ENCODE data around the gene UMODL1. TPM values are rescaled to one million over a fixed set of nuclear protein-coding genes. Genes with fewer than 3 reads are reported as not detected.
A peak's percentile ranks its signal among the peaks of the same experiment; 100 is the strongest.

Gene UMODL1
- total RNA-seq, 6 donors from 2014 or later = 0.07 to 6.3 (median 0.59) TPM; not detected in 1

GRCh38 chr21:42111811-42112210, 40.7 kb downstream of the UMODL1 start:
- Histone ChIP-seq H3K36me3 (no peaks in the 10 kb centered on the region), H3K4me3 (no peak overlapping the region), H3K27me3 (no peaks in the 10 kb centered on the region), H3K9me3 (no peaks in the 10 kb centered on the region), H3K27ac (no peak overlapping the region), H3K4me1 (peaks cover 4 to 46% (median 13%) of the 10 kb centered on the region in 4 donors)
- DNase-seq (no peak), ATAC-seq (ENCODE audit: low FRiP score in 2 of 2) (no peak)
- whole genome bisulfite sequencing, 2 donors = 92 to 96% methylated on average over 9 to 10 of the region's 10 CpGs
- TF ChIP-seq CTCF (IDR thresholded peaks at IDR 0.05) = no peak
- no peak for TF ChIP-seq EP300 (IDR thresholded peaks at IDR 0.05)

- H3K4me1 ChIP-seq = peaks cover 8 to 46% (median 16%) of the 10 kb centered on the region in 4 donors
- DNase-seq (no peak), ATAC-seq (ENCODE audit: low FRiP score in 2 of 2) (no peak)
- 73 to 78% methylated on average over 1 of the region's 1 CpG for WGBS, 2 donors
- no peaks in the 10 kb centered on the region for H3K27me3 ChIP-seq
- H3K27ac ChIP-seq = no peak overlapping the region
- H3K9me3 ChIP-seq = no peaks in the 10 kb centered on the region
- H3K4me3 ChIP-seq = no peak overlapping the region
- H3K36me3 ChIP-seq = no peaks in the 10 kb centered on the region
- TF ChIP-seq EP300 (IDR thresholded peaks at IDR 0.05) (no peak), POLR2AphosphoS5 (IDR thresholded peaks at IDR 0.05) (no peak), POLR2A (IDR thresholded peaks at IDR 0.05) (no peak), CTCF (IDR thresholded peaks at IDR 0.05) (no peak)
These were observed 41.1 kb downstream of the UMODL1 start for GRCh38 chr21:42112238-42112637.

- DNase-seq = no peak
- H3K27me3 ChIP-seq = no peaks in the 10 kb centered on the region
- H3K27ac ChIP-seq = peak overlapping the region in 1 of 4 donors; percentile 71
- WGBS, 2 donors = 26 to 62% methylated on average over 3 to 4 of the region's 4 CpGs
- H3K4me1 ChIP-seq = peaks cover 13 to 41% (median 18%) of the 10 kb centered on the region in 4 donors
- no peak for TF ChIP-seq POLR2A (IDR thresholded peaks at IDR 0.05)
- TF ChIP-seq CTCF (IDR thresholded peaks at IDR 0.05) = no peak
- TF ChIP-seq EP300 (IDR thresholded peaks at IDR 0.05) = no peak
- no peak for TF ChIP-seq POLR2AphosphoS5 (IDR thresholded peaks at IDR 0.05)
- no peak for ATAC-seq (ENCODE audit: low FRiP score in 2 of 2)
- H3K9me3 ChIP-seq = no peaks in the 10 kb centered on the region
- no peak overlapping the region for H3K4me3 ChIP-seq
- H3K36me3 ChIP-seq = no peaks in the 10 kb centered on the region
These were observed 41.7 kb downstream of the UMODL1 start for GRCh38 chr21:42112857-42113256.

- no peaks in the 10 kb centered on the region for H3K36me3 ChIP-seq
- no peak for DNase-seq
- H3K9me3 ChIP-seq = no peaks in the 10 kb centered on the region
- TF ChIP-seq POLR2A (IDR thresholded peaks at IDR 0.05) = no peak
- TF ChIP-seq CTCF (IDR thresholded peaks at IDR 0.05) = peak in 2 of 6 experiments; percentile 33 to 52
- peak in 1 of 2 donors; percentile 61 for TF ChIP-seq POLR2AphosphoS5 (IDR thresholded peaks at IDR 0.05)
- H3K4me3 ChIP-seq = no peak overlapping the region
- peak in 1 of 2 donors; percentile 70 for ATAC-seq (ENCODE audit: low FRiP score in 2 of 2)
- 45 to 49% methylated on average over 8 to 13 of the region's 13 CpGs for WGBS, 2 donors
- peak overlapping the region in 1 of 4 donors; percentile 71 for H3K27ac ChIP-seq
- H3K4me1 ChIP-seq = peaks cover 14 to 40% (median 17%) of the 10 kb centered on the region in 4 donors
- H3K27me3 ChIP-seq = peaks cover 0 to 2% (median 0%) of the 10 kb centered on the region in 4 donors
These were observed 42.9 kb downstream of the UMODL1 start for GRCh38 chr21:42113926-42114409.

GRCh38 chr21:42114646-42115045, 43.5 kb downstream of the UMODL1 start:
- WGBS, 2 donors = 70 to 93% methylated on average over 7 of the region's 7 CpGs
- H3K27me3 ChIP-seq = peaks cover 0 to 2% (median 0%) of the 10 kb centered on the region in 4 donors
- ATAC-seq (ENCODE audit: low FRiP score in 2 of 2) = no peak

More at GRCh38 chr21:42114646-42115045, 43.5 kb downstream of the UMODL1 start:
- DNase-seq = no peak
- Histone ChIP-seq H3K27ac (no peak overlapping the region), H3K36me3 (no peaks in the 10 kb centered on the region), H3K4me3 (no peak overlapping the region), H3K4me1 (peaks cover 14 to 43% (median 17%) of the 10 kb centered on the region in 4 donors), H3K9me3 (no peaks in the 10 kb centered on the region)
- no peak for TF ChIP-seq CTCF (IDR thresholded peaks at IDR 0.05)
- TF ChIP-seq POLR2AphosphoS5 (IDR thresholded peaks at IDR 0.05) = no peak
- TF ChIP-seq EP300 (IDR thresholded peaks at IDR 0.05) = no peak
- TF ChIP-seq POLR2A (IDR thresholded peaks at IDR 0.05) = no peak
